HG03039 (cell line): ENCODE data around the gene KPNA3.

Experiments used
- ATAC-seq: cut with Tn5 transposase; IDR thresholded peaks from one replicate; pipeline ENCODE4 v1.9.1; 2021; ENCODE audit warnings: mild to moderate bottlenecking, moderate library complexity; ENCODE audit not compliant: unreplicated experiment

Gene KPNA3

DNA sequence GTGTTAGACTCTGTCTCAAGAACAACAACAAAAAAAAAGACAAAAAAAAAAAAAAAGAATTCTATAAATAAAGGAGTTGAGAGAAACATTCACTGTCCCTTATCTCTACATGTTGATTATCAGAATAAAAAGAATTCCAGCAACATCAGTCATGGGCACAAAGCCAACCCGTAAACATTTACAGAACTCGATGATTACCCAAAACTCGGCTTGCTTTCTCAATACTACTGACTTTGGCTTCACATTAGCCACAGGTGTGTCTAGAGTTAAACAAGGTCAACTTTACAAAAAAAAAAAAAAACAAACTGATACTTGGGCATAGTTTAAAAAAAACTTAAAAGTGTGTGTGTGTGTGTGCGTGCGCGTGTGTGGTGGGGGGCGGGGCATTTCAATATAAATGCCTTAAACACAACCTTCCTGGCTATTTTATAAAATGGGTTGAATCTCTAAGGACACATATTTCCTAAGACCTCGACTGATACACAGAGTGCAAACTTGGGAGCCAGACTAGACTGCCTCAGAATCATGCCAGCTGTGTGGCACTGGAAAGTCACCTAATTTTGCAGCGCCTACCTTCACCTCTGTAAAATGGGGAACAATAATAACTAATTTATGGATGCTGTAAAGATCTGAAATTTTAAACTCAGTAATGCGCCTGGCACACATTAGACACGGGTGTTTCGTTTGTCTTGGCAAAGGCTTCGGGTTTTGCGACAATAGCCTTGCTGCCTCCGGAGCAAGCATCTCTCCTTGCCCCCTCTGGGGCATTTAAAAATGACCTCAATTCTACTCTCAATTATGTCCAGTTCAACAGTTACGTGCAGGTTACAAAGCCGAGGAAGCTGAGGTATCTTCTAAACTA lies 102.1 kb downstream of the KPNA3 start:
- peak; percentile 3 for ATAC-seq

DNA sequence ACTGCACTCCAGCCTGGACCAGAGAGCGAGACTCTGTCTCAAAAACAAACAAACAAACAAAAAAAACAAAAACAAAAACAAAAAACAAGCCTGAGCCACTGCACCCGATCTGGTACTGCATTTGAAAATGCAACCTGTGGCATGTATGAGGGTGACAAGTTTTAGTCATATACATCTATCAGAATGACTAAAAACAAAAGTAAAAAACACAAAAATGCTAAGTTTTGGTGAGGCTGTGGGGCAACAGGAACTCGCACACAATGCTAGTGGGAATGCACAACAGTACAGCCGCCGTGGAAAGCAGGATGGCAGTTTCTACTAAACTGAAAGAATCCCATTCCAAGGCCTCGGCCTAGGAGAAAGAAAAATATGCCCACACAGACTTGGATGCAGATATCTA lies 109.0 kb downstream of the KPNA3 start:
- no peak for ATAC-seq

DNA sequence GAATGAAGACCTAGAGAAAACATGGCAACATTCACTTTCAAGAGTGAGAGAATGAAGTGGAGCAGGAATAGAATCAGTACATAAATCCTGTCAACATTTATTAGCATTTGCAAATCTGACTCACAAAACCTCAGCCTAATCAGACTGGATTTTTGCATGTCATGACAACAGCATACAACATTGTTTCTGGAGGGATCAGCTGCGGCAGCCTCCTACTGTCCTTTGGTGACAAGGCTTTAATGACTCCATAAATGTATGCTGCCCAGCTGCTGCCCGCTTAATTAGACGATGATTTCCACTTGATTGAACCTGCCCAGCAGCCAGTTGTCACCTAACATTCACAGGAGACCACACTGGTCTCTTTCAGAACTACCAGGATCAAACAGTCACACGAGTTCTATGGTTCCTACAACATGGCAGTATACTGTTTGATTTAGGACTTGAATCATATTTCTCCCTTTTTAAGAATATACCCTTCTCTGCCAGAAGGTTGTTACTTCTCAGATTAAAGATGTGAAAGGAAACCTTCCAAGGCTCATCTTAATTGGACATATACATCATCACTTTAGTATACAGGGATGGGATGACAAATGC lies 110.5 kb downstream of the KPNA3 start:
- ATAC-seq, result no peak

DNA sequence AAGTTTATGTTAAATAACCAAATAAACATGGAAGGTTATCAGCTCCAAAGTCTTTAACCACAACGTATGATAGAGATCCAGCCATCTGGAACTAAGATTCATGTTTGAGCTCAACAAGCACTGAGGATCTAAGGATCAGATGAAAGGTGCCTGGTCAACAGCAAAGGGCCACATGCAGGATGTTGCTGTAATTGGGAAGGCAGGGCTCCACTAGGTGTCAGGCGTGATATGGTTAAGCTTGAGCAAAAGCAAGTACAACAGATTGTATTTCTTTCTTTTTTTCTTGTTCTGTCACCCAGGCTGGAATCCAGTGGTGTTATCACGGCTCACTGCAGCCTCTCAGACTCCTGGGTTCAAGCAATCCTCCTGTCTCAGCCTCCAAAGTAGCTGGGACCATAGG lies 113.2 kb downstream of the KPNA3 start:
- ATAC-seq, result no peak

DNA sequence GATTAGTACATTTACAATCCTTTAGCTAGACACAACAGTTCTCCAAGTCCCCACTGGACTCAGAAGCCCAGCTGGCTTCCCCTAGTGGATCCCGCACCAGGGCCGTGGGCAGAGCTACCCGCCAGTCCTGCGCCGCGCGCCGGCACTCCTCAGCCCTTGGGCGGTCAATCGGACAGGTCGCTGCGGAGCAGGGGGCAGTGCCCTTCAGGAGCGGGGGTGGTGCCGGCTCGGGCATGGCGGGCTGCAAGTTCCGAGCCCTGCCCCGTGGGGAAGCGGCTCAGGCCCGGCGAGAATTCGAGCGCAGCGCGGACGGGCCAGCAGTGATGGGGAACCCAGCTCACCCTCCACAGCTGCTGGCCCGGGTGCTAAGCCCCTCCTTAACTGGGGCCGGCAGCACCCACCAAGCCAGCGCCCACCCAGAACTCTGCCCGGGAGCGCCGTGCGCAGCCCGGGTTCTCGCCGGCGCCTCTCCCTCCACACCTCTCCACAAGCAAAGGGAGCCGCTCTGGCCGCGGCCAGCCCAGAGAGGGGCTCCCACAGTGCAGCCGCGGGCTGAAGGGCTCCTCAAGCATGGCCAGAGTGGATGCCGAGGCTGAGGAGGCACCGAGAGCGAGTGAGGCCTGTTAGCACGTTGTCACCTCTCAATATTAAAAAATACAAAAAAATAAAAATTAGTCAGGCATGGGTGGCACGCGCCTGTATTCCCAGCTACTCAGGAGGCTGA lies 114.1 kb downstream of the KPNA3 start:
- ATAC-seq, result no peak

DNA sequence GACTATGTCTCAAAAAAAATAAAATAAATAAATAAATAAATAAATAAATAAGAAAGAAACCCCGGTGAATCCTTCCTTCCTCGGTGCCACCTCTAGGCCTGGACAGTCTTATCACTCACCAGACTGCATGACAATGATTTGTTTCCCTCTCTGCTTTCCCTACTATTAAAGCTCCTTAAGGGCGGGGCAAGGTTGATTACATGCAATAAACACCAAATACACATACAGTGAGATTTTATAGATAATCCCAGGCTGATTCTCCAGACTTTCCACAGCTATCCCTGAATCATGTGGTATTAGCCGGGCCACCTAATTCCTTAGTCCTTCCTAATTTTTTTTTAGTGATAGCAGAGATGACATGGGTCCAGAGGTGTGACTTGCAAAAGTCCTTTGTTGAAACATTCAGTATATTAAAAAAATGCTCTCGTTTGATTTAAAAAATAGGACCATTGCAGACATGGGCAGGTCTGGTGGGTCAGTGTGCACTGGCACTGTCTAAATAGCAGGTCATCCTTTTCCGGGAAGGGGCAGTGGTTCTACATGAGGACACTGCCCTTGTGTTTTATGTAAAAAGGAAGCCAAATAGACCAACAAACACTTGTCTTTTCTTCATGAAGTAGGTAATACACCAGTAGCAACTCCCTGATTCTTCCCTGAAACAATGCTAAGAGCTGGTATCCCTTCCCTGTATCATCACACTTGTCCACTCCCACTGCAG lies 115.7 kb downstream of the KPNA3 start:
- no peak for ATAC-seq

DNA sequence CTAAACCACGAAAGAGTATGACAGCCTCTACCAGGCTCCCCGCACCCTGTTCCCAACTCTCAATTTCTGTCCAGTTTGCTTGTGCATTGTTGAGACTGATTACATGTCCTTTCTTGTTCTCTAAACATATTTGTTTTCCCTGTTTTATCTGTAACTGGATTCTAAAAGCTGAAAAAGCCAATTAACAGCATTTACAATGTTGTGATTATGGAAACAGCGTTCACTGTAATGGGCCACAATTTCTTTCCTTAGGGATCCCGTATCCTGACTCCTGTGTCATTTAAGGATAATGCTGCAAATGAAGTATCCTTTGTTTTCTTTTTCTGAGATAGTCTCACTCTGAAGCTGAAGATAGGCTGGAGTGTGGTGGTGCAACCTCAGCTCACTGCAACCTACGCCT lies 121.7 kb downstream of the KPNA3 start:
- no peak for ATAC-seq

DNA sequence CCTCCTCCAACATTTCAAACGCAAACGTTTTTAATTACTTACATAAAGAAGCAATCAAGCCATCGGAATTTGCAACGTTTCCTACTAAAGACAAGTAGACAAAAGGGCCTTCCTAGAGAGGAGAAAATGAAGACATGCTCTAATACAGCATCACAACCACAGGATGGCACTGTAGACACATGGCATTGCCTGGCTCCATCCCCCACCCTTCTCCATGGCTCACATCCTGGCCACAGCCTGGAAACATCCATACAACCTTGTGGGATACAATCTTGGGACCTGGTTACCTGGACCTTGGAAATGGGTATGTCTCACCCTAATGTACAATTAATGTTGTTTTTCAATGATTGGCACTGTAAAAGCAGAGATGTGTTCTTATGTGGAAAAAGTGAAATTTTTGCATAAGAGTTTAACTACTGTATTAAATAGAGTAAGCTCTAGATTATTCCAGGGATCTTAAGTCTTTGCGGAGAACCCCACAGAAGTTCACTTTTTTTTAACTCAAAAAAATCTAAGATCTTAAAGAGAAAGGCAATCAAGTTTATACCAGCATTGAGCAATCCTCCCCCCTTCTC lies 122.7 kb downstream of the KPNA3 start:
- no peak for ATAC-seq

DNA sequence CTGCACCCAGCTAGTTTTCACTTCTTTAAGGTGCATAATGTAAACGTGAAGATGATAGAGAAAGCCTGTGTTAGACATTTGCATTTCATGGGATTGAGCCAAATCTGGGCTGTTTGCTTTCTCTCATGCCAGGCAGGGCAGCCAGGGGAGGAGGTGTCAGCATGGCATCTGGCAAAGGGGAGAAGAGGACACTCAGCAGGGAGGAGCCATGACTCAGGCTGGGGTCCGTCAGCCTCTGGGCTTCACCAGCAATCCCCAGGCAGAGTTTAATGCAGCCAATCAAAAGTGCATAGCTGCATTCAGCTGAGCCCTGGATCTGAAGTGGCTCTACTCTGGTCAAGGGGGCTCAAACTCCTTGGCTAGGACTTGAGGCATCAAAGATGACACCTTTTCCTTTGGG lies 124.7 kb downstream of the KPNA3 start:
- ATAC-seq, result no peak

DNA sequence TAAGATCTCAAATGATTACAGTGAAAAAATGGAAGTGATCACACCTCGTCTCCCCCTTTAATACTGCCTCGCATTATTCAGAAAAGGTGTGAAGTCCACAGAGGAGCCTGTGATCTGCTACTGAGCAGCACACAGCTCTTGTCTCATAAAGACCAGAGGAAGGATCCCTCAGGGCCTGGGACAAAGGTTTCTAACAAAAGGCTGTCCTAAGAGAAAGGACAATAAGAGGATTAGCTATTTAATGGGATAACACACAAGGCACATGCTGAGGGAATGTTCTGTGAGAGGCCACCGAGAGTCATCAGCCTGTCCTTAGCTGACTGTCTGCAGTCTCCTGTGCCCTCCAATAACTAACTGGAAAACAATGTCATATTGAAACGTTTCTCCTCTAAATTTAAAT lies 127.9 kb downstream of the KPNA3 start:
- no peak for ATAC-seq

DNA sequence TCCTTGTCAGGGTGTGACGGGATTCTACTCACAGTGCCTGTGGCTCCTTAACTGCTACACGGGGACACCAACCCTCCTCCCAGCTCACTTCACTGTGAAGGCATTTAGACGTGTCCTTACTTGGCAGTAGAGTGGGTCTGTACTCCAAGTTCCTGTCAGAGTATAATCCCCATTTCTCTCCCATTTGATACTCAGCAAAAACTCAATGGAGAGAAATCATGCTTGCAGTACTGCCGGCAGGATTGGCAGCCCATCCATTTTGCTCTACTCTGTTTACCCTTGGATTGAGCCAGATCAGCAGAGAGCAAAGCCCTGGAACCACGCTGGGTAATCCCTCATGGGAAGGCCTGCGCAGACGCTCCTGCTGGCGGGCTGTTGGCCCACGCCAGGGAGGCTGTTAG lies 135.2 kb downstream of the KPNA3 start:
- no peak for ATAC-seq

DNA sequence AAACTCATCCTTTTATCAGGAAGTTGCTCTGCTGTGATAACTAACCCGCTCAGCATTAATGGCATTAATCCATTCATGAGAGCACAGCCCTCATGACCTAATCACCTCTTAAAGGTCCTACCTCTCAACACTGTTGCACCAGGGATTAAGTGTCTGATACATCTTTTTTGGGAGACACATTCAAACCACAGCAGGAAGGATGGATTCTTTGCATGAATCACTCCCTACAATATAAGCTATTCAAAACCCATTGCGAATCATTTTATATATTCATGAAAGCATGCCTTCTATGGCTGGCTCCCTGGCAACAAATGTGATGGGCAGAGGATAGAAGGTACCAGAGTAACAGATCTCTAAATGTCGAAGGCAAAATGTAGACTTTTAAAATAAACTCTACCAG lies 136.6 kb downstream of the KPNA3 start:
- no peak for ATAC-seq

DNA sequence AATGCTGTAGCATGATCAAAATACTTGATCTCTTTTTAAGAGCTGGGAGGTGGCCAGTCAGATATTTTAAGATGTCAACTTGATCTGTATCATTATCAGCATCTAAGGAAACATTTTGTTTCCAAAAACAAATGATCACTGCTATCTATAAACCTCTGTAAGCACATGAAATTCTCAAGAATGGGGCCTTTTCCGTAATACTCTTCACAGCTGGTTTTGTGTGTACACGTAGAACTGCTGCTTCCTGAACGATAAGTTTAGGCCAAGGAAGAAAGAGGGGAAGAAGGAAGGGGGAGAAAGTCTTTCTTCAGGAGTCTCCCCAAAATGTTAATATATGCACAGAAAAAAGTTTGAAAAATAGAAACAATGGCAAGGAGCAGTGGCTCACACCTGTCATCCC lies 138.5 kb downstream of the KPNA3 start:
- no peak for ATAC-seq

DNA sequence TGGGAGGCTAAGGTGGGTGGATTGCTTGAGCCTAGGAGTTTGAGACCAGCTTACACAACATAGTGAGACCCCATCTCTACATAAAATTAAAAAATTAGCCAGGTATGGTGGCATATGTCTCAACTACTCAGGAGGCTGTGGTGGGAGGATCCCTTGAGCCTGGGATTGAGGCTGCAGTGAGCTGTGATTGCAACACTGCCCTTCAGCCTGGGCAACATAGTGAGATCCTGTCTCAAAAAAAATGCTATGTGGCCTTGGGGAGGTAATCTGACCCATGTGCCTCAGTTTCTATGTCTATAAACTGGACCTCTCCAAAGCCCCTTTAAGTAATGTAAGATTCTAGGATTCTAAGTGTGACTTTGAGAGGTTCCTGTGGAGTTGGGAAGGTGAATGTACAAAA lies 139.0 kb downstream of the KPNA3 start:
- ATAC-seq, result no peak

DNA sequence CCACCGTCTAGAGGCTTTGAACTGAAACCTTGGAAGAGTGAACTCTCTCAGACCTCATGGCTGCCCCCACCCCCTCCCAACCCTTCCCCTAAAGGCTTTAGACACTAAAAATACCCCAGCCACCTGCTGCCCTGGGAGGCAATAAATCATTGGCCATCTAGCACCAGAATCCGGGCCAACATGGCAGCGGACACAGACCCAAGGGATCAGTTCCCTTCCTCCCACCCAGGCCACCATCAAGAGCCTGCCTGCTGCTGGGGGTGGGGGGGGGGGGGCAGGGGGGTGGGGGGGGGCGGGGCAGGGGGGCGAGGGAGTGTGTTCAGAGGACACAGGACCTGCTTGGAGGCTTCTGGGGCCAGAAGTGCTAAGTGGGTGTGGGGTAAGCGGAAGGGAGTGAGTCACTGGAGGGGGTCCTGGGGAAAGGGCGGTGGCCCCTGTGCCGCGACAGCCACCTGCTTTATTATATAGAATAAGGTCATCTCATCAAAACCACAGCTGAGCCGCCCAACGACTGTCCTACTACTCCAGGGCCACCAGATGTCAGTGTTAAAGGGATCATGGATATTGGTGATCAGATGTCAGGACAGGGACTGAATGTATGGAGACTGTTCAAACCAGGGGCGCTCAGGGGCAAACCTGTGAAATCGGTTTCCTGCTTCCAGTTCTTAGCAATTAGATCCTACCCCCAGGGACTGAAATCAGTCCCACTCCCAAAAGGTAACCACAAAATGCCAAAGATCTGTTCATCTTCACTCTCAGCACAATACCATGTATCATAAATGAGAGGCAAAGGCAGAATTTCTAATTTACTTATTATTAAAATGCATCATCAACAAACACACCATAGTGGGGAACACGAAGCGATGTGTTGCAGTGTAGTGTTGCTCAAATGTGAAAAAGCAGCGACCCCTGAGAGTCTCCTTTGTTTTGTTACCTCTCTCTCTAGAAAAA lies 139.9 kb downstream of the KPNA3 start:
- ATAC-seq, result no peak

DNA sequence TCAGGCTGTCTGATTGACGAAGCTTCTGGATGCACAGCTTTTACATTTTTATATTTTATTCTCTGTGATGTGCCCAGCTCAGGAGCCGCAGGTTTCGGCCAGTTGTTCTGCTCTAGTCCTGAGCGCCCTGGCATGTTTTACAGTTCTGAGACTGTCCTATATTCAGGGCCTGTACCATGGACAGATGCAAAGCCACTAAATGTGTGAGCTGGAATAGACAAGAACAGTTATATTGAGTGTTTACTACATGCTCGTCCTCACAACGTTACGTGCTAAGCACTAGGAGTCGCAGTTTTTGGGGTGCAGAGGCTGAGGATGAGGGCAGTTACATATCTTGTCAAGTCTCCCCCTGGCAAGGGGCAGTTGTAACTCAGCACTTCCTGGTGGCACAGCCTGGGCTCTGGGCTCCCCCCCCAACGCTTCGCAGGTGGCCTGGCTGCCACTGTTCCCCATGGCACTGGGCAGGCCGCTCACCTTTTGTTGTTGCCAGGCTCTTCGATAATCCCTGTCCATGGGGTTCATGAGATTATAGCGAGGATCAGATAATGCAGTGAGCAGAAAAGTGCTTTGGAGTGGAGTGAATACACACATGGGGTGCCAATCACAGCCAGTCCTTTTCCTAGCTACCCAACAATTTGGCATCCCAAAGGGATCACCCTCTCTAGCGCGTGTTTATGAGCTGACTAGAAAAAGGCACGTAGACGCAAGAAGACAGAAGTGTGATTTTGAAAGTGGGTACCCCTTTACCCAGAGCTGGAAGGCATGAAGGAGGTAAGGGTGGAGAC lies 140.7 kb downstream of the KPNA3 start:
- no peak for ATAC-seq

DNA sequence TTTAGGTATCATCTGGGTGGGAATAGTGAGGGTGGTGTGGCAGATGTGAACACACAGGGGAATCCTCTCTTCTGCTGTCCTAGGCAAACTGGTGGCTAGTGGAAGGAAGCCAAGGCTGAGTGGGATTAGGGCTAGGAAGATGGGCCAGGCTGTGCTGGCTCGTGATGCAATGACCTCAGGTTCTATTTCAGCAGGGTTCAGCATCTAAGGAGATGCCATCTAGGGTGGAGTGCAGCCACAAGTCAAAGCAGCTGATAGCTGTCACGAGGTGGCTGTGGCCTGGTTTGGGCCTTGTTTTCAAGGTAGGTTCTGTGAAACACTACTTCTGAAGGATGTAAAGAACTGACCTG lies 142.5 kb downstream of the KPNA3 start:
- no peak for ATAC-seq
